ENCODE data around the gene MED15.

DNA sequence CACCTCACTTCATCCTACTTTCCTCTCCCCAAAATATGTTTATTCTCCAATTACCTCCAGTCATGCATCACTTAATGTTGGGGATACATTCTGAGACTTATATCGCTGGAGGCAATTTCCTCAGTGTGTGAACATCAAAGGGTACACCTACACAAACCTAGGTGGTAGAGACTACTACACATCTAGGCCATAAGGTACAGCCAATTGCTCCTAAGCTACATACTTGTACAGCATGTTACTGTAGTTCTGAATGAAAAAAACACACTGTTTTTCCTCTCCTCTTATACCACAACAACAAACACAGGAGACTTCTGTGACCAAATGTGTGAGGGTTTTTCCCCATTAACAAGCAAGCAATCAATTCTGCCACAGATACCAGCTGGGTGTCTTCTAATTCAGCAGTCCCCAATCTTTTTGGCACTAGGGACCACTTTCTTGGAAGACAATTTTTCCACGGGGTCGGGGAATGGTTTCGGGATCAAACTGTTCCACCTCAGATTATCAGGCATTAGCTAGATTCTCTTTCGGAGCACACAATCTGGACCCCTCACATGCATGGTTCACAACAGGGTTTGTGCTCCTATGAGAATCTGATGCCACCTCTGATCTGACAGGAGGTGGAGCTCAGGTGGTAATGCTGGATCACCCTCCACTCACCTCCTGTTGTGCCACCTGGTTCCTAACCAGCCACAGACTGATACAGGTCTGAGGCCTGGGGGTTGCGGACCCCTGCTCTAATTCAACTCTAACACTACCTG is 17.0 kb upstream of the MED15 start:
- TF ChIP-seq, protein P1, sequence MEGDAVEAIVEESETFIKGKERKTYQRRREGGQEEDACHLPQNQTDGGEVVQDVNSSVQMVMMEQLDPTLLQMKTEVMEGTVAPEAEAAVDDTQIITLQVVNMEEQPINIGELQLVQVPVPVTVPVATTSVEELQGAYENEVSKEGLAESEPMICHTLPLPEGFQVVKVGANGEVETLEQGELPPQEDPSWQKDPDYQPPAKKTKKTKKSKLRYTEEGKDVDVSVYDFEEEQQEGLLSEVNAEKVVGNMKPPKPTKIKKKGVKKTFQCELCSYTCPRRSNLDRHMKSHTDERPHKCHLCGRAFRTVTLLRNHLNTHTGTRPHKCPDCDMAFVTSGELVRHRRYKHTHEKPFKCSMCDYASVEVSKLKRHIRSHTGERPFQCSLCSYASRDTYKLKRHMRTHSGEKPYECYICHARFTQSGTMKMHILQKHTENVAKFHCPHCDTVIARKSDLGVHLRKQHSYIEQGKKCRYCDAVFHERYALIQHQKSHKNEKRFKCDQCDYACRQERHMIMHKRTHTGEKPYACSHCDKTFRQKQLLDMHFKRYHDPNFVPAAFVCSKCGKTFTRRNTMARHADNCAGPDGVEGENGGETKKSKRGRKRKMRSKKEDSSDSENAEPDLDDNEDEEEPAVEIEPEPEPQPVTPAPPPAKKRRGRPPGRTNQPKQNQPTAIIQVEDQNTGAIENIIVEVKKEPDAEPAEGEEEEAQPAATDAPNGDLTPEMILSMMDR (IDR thresholded peaks at IDR 0.05), result no peak
- TF ChIP-seq POLR2A (IDR thresholded peaks at IDR 0.05), result no peak

Measured in uterus (tissue), 2 donors.